HG03097 (cell line): ENCODE results near the gene ZNF502.
"Not testable (repeated sequence)": the region's sequence is repeated elsewhere in the genome, so short reads cannot be mapped to it uniquely, and the experiment has no call there.

Experiments
- ATAC-seq: cut with Tn5 transposase; IDR thresholded peaks from one replicate; pipeline ENCODE4 v1.9.1; 2021; ENCODE audit not compliant: unreplicated experiment, low FRiP score

Gene ZNF502

GRCh38 chr3:44712455-44713075 lies at the start of gene ZNF502:
Gene ZNF502 (plus strand): TSS chr3:44712660. CDS start chr3:44720262, 7,602 bp downstream.
- ATAC-seq, result no peak

- ATAC-seq, result no peak
Observed at GRCh38 chr3:44665173-44665572, 47.3 kb upstream of the ZNF502 start.

- no peak for ATAC-seq
Observed at GRCh38 chr3:44666346-44666745, 46.1 kb upstream of the ZNF502 start.

GRCh38 chr3:44669760-44670159 lies 42.7 kb upstream of the ZNF502 start:
- ATAC-seq, result no peak

GRCh38 chr3:44673466-44673865 lies 39.0 kb upstream of the ZNF502 start:
- not testable (repeated sequence) for ATAC-seq

GRCh38 chr3:44674211-44674610 lies 38.2 kb upstream of the ZNF502 start:
- ATAC-seq, result no peak

- ATAC-seq, result no peak
Observed at GRCh38 chr3:44678480-44679116, 33.9 kb upstream of the ZNF502 start.

GRCh38 chr3:44680921-44681455 lies 31.5 kb upstream of the ZNF502 start:
- no peak for ATAC-seq

GRCh38 chr3:44682182-44682896 lies 30.1 kb upstream of the ZNF502 start:
- no peak for ATAC-seq

GRCh38 chr3:44685128-44685800 lies 27.2 kb upstream of the ZNF502 start:
- ATAC-seq, result no peak

GRCh38 chr3:44687898-44688297 lies 24.6 kb upstream of the ZNF502 start:
- no peak for ATAC-seq

GRCh38 chr3:44721231-44722102 lies 9.0 kb downstream of the ZNF502 start:
- no peak for ATAC-seq

GRCh38 chr3:44722103-44722401 lies 9.6 kb downstream of the ZNF502 start:
- no peak for ATAC-seq

GRCh38 chr3:44729384-44729910 lies 17.0 kb downstream of the ZNF502 start, which contains the start of gene ZNF501:
Gene ZNF501 (plus strand): TSS chr3:44729635. CDS start chr3:44734422, 4,787 bp downstream.
- ATAC-seq, result no peak

GRCh38 chr3:44734646-44735168 lies 22.2 kb downstream of the ZNF502 start:
- no peak for ATAC-seq

GRCh38 chr3:44761101-44761423 lies 48.6 kb downstream of the ZNF502 start:
- ATAC-seq, result no peak

GRCh38 chr3:44761424-44762169 lies 49.1 kb downstream of the ZNF502 start, which contains the start of the genes KIAA1143 and KIF15:
Gene KIAA1143 (minus strand): TSS chr3:44761619. CDS start chr3:44761602, 17 bp downstream.
Gene KIF15 (plus strand): TSS chr3:44761794. CDS start chr3:44761866, 72 bp downstream.
- ATAC-seq, result peak; percentile 88

- no peak for ATAC-seq
Observed at GRCh38 chr3:44762170-44762677, 49.8 kb downstream of the ZNF502 start.

- ATAC-seq, result no peak
Observed at GRCh38 chr3:44762690-44763089, 50.2 kb downstream of the ZNF502 start.
